Mesendoderm (in vitro differentiated cells): ENCODE results near the gene BPHL. TPM values are rescaled to one million over a fixed set of nuclear protein-coding genes. Genes with fewer than 3 reads are reported as not detected.

ENCODE experiments used
- DNase-seq: peaks from one replicate; pipeline ENCODE4 v3.0.0; 2013
- H2AK5ac ChIP-seq: 2 replicates; pipeline ENCODE4 v1.6.1; 2013; ENCODE audit warnings: low read length, inconsistent platforms
- H2BK120ac ChIP-seq: 2 replicates; pipeline ENCODE4 v1.6.1; 2013; ENCODE audit warnings: low read depth, mild to moderate bottlenecking, low read length, moderate library complexity, mixed read lengths
- H2BK15ac ChIP-seq: replicated peaks from 2 replicates; pipeline ENCODE4 v1.6.1; 2013; ENCODE audit warnings: low read depth, mild to moderate bottlenecking, moderate library complexity
- H2BK5ac ChIP-seq: 2 replicates; pipeline ENCODE4 v1.6.1; 2013; ENCODE audit warnings: low read length, inconsistent platforms
- H3K18ac ChIP-seq: 2 replicates; pipeline ENCODE4 v1.6.1; 2013; ENCODE audit warnings: mild to moderate bottlenecking, low read length, mixed read lengths
- H3K23ac ChIP-seq: one replicate; pipeline ENCODE4 v1.6.1; 2013; ENCODE audit warnings: low read length
- H3K27ac ChIP-seq: 2 replicates; pipeline ENCODE4 v1.5.1; 2013; ENCODE audit warnings: low read depth, mild to moderate bottlenecking, inconsistent platforms, low read length, moderate library complexity
- H3K27me3 ChIP-seq: 2 replicates; pipeline ENCODE4 v1.6.1; 2013; ENCODE audit warnings: low read length, control low read depth, mild to moderate bottlenecking, inconsistent platforms; ENCODE audit not compliant: insufficient read depth, poor library complexity
- H3K36me3 ChIP-seq: 2 replicates; pipeline ENCODE4 v1.6.1; 2013; ENCODE audit warnings: low read length, inconsistent platforms; ENCODE audit not compliant: control insufficient read depth, insufficient read depth
- H3K4ac ChIP-seq: one replicate; pipeline ENCODE4 v1.6.1; 2013; ENCODE audit warnings: low read depth, mild to moderate bottlenecking, low read length, moderate library complexity
- H3K4me1 ChIP-seq: 2 replicates; pipeline ENCODE4 v1.6.1; 2013; ENCODE audit warnings: low read depth, low read length, inconsistent platforms; ENCODE audit not compliant: control insufficient read depth
- H3K4me2 ChIP-seq: 2 replicates; pipeline ENCODE4 v1.6.1; 2013; ENCODE audit warnings: low read length
- H3K4me3 ChIP-seq: 2 replicates; pipeline ENCODE4 v1.5.1; 2013; ENCODE audit warnings: mild to moderate bottlenecking, low read length
- H3K56ac ChIP-seq: one replicate; pipeline ENCODE4 v1.6.1; 2013; ENCODE audit warnings: low read length
- H3K79me1 ChIP-seq: 2 replicates; pipeline ENCODE4 v1.6.1; 2013; ENCODE audit warnings: low read length, inconsistent platforms
- H3K79me2 ChIP-seq: 2 replicates; pipeline ENCODE4 v1.6.1; 2013; ENCODE audit warnings: mild to moderate bottlenecking, low read length; ENCODE audit not compliant: control insufficient read depth, insufficient read depth
- H3K9ac ChIP-seq: 2 replicates; pipeline ENCODE4 v1.6.1; 2013; ENCODE audit warnings: low read length, inconsistent platforms
- H4K5ac ChIP-seq: one replicate; pipeline ENCODE4 v1.6.1; 2013; ENCODE audit warnings: low read length
- H4K8ac ChIP-seq: one replicate; pipeline ENCODE4 v1.6.1; 2013; ENCODE audit warnings: low read depth, mild to moderate bottlenecking, control low read depth, low read length, moderate library complexity
- WGBS: extraction: QIAGEN DNeasy Blood & Tissue Kit; methylation state at CpG from one replicate; pipeline ENCODE4 v1.1.7; 2013; ENCODE audit warnings: low lambda C conversion rate, missing lambda C conversion rate; ENCODE audit not compliant: insufficient coverage; ENCODE audit errors: extremely low coverage; 5-methylcytosine and 5-hydroxymethylcytosine counted together
- polyA plus RNA-seq, 2 experiments: library from polyadenylated mRNA; stranded (reverse); fragments of 200-250 nt; gene quantifications; one replicate each; pipeline ENCODE4 v1.2.3, GENCODE V29; 2013

The BPHL gene
- polyA plus RNA-seq (2013, experiment 1 of 2): 22.4 TPM
- polyA plus RNA-seq (2013, experiment 2 of 2): 20.9 TPM

- peak within 1 kb of the TSS; percentile 7 for H4K8ac ChIP-seq
- H3K36me3 ChIP-seq: no peaks in the 10 kb centered on the region
- no peaks in the 10 kb centered on the region for H3K4me1 ChIP-seq
- H2AK5ac ChIP-seq: no peak within 1 kb of the TSS
- no peaks in the 10 kb centered on the region for H3K27me3 ChIP-seq
- H3K9ac ChIP-seq: peak within 1 kb of the TSS; percentile 97
- peak within 1 kb of the TSS; percentile 35 for H3K18ac ChIP-seq
- H2BK5ac ChIP-seq: peak within 1 kb of the TSS; percentile 86
- no CpG with 5 or more reads among the region's 89 CpGs for WGBS
- no peak within 1 kb of the TSS for H2BK120ac ChIP-seq
- DNase-seq: peak; percentile 94
- peak within 1 kb of the TSS; percentile 64 for H3K4me2 ChIP-seq
- peak within 1 kb of the TSS; percentile 93 for H3K27ac ChIP-seq
- H3K4ac ChIP-seq: no peak within 1 kb of the TSS
- peak within 1 kb of the TSS; percentile 69 for H3K23ac ChIP-seq
- peaks cover 4% of the 10 kb centered on the region for H3K79me1 ChIP-seq
- H3K56ac ChIP-seq: peak within 1 kb of the TSS; percentile 99
- no peak within 1 kb of the TSS for H2BK15ac ChIP-seq
- H4K5ac ChIP-seq: no peak within 1 kb of the TSS
- H3K4me3 ChIP-seq: peak within 1 kb of the TSS; percentile 77
- H3K79me2 ChIP-seq: peaks cover 4% of the 10 kb centered on the region
Measured at GRCh38 chr6:3118353-3119039, at the start of gene BPHL. TSS of gene BPHL (plus strand) at chr6:3118711. CDS start at chr6:3118741, 30 bp downstream.

GRCh38 chr6:3071568-3071967, 46.9 kb upstream of the BPHL start:
- H3K79me2 ChIP-seq: peaks cover 31% of the 10 kb centered on the region
- no peak overlapping the region for H3K23ac ChIP-seq
- H3K9ac ChIP-seq: no peak overlapping the region
- H4K8ac ChIP-seq: no peak overlapping the region
- H2BK15ac ChIP-seq: no peak overlapping the region
- H3K56ac ChIP-seq: no peak overlapping the region
- no peak overlapping the region for H3K27ac ChIP-seq
- H3K18ac ChIP-seq: no peak overlapping the region
- no peak for DNase-seq
- no CpG with 5 or more reads among the region's 2 CpGs for WGBS
- no peak overlapping the region for H4K5ac ChIP-seq
- H2BK120ac ChIP-seq: no peak overlapping the region
- no peaks in the 10 kb centered on the region for H3K36me3 ChIP-seq
- no peak overlapping the region for H3K4ac ChIP-seq
- H3K4me1 ChIP-seq: no peaks in the 10 kb centered on the region
- no peak overlapping the region for H3K4me3 ChIP-seq
- no peak overlapping the region for H2AK5ac ChIP-seq
- no peaks in the 10 kb centered on the region for H3K27me3 ChIP-seq
- H3K4me2 ChIP-seq: no peak overlapping the region
- no peak overlapping the region for H2BK5ac ChIP-seq
- peaks cover 10% of the 10 kb centered on the region for H3K79me1 ChIP-seq

GRCh38 chr6:3072798-3073197, 45.7 kb upstream of the BPHL start:
- H3K4ac ChIP-seq: no peak overlapping the region
- H3K27ac ChIP-seq: no peak overlapping the region
- no CpG with 5 or more reads among the region's 7 CpGs for WGBS

GRCh38 chr6:3073382-3073781, 45.1 kb upstream of the BPHL start:
- Histone ChIP-seq H3K4me3 (no peak overlapping the region), H3K4me1 (no peaks in the 10 kb centered on the region), H2AK5ac (no peak overlapping the region), H4K8ac (no peak overlapping the region), H3K4me2 (no peak overlapping the region), H3K4ac (no peak overlapping the region), H3K56ac (no peak overlapping the region), H2BK5ac (no peak overlapping the region), H3K18ac (no peak overlapping the region), H3K79me1 (peaks cover 13% of the 10 kb centered on the region), H2BK120ac (no peak overlapping the region), H2BK15ac (no peak overlapping the region), H3K23ac (no peak overlapping the region), H3K36me3 (no peaks in the 10 kb centered on the region), H3K27me3 (no peaks in the 10 kb centered on the region), H3K79me2 (peaks cover 31% of the 10 kb centered on the region), H3K27ac (no peak overlapping the region), H3K9ac (no peak overlapping the region), H4K5ac (no peak overlapping the region)
- WGBS: no CpG with 5 or more reads among the region's 11 CpGs
- DNase-seq: no peak

More at GRCh38 chr6:3072798-3073197, 45.7 kb upstream of the BPHL start:
- Histone ChIP-seq H2BK15ac (no peak overlapping the region), H3K9ac (no peak overlapping the region), H3K4me2 (no peak overlapping the region), H4K8ac (no peak overlapping the region), H3K27me3 (no peaks in the 10 kb centered on the region), H2AK5ac (no peak overlapping the region), H3K4me3 (no peak overlapping the region), H2BK120ac (no peak overlapping the region), H3K56ac (no peak overlapping the region), H4K5ac (no peak overlapping the region), H3K23ac (no peak overlapping the region), H3K79me1 (peaks cover 13% of the 10 kb centered on the region), H3K36me3 (no peaks in the 10 kb centered on the region), H3K18ac (no peak overlapping the region), H3K79me2 (peaks cover 31% of the 10 kb centered on the region), H2BK5ac (no peak overlapping the region), H3K4me1 (no peaks in the 10 kb centered on the region)
- peak; percentile 10 for DNase-seq

GRCh38 chr6:3075772-3076113, 42.8 kb upstream of the BPHL start:
- no CpG with 5 or more reads among the region's 4 CpGs for WGBS
- no peak for DNase-seq
- Histone ChIP-seq H3K9ac (no peak overlapping the region), H4K8ac (no peak overlapping the region), H3K4me1 (no peaks in the 10 kb centered on the region), H2AK5ac (no peak overlapping the region), H3K79me2 (peaks cover 26% of the 10 kb centered on the region), H3K4me3 (no peak overlapping the region), H4K5ac (no peak overlapping the region), H3K4me2 (no peak overlapping the region), H3K18ac (no peak overlapping the region), H3K27me3 (no peaks in the 10 kb centered on the region), H3K79me1 (peaks cover 12% of the 10 kb centered on the region), H3K56ac (no peak overlapping the region), H2BK15ac (no peak overlapping the region), H3K27ac (peak overlapping the region; percentile 46), H3K36me3 (no peaks in the 10 kb centered on the region), H2BK120ac (no peak overlapping the region), H3K4ac (no peak overlapping the region), H3K23ac (no peak overlapping the region), H2BK5ac (no peak overlapping the region)

- H3K56ac ChIP-seq: no peak overlapping the region
- no peaks in the 10 kb centered on the region for H3K4me1 ChIP-seq
- H3K4me3 ChIP-seq: no peak overlapping the region
- H3K18ac ChIP-seq: no peak overlapping the region
- no peak for DNase-seq
- no peak overlapping the region for H2BK15ac ChIP-seq
- no peak overlapping the region for H2AK5ac ChIP-seq
- H3K79me1 ChIP-seq: peaks cover 10% of the 10 kb centered on the region
- H2BK120ac ChIP-seq: no peak overlapping the region
- H3K4me2 ChIP-seq: no peak overlapping the region
- no peak overlapping the region for H3K23ac ChIP-seq
- H2BK5ac ChIP-seq: no peak overlapping the region
- H3K79me2 ChIP-seq: peaks cover 23% of the 10 kb centered on the region
- H3K9ac ChIP-seq: no peak overlapping the region
- H4K5ac ChIP-seq: no peak overlapping the region
- H3K36me3 ChIP-seq: no peaks in the 10 kb centered on the region
- no CpG with 5 or more reads among the region's 3 CpGs for WGBS
- no peak overlapping the region for H3K4ac ChIP-seq
- no peak overlapping the region for H4K8ac ChIP-seq
- no peak overlapping the region for H3K27ac ChIP-seq
- no peaks in the 10 kb centered on the region for H3K27me3 ChIP-seq
Measured at GRCh38 chr6:3076320-3076719, 42.2 kb upstream of the BPHL start.
